Fibroblast of lung (primary cell): ENCODE data around the gene C12orf56. TPM values are rescaled to one million over a fixed set of nuclear protein-coding genes. Genes with fewer than 3 reads are reported as not detected.

Source experiments
- DNase-seq, 2 donors: peaks; one replicate each; pipeline versions ENCODE4 v3.0.0 to v3.0.0-alpha.2; 2010; ENCODE audit warnings: low read depth in 2 of 2
- H2AFZ ChIP-seq: 2 replicates; pipeline ENCODE4 v1.5.1; 2012; ENCODE audit warnings: low read length, control low read depth, inconsistent platforms
- H3K27ac ChIP-seq: 2 replicates; pipeline ENCODE4 v1.5.1; 2011; ENCODE audit warnings: low read length, control low read depth; ENCODE audit not compliant: insufficient read depth
- H3K27me3 ChIP-seq: 2 replicates; pipeline ENCODE4 v1.5.1; 2011; ENCODE audit warnings: mild to moderate bottlenecking, low read length; ENCODE audit not compliant: control insufficient read depth, insufficient read depth
- H3K36me3 ChIP-seq: 2 replicates; pipeline ENCODE4 v1.5.1; 2011; ENCODE audit warnings: low read length; ENCODE audit not compliant: control insufficient read depth, insufficient read depth
- H3K4me1 ChIP-seq: 2 replicates; pipeline ENCODE4 v1.5.1; 2011; ENCODE audit warnings: low read length; ENCODE audit not compliant: control insufficient read depth, insufficient read depth; ENCODE audit errors: extremely low read depth
- H3K4me2 ChIP-seq: 2 replicates; pipeline ENCODE4 v1.5.1; 2011; ENCODE audit warnings: low read length, control low read depth; ENCODE audit not compliant: insufficient read depth; ENCODE audit errors: extremely low read depth
- H3K4me3 ChIP-seq, 4 experiments: fragments of 200-600 bp in 1 of 4; sonication (generic) in 1 of 4; replicated peaks in 1 of 4; 2 replicates each; pipeline ENCODE4 v1.5.1; 2011 to 2016; ENCODE audit warnings: low read length in 4 of 4, low read depth in 3 of 4, mild to moderate bottlenecking in 3 of 4, control low read depth in 2 of 4, inconsistent platforms in 1 of 4, mixed read lengths in 1 of 4; ENCODE audit not compliant: insufficient read depth in 1 of 4; ENCODE audit errors: control extremely low read depth in 1 of 4
- H3K79me2 ChIP-seq: 2 replicates; pipeline ENCODE4 v1.5.1; 2012; ENCODE audit warnings: mild to moderate bottlenecking, low read length, inconsistent platforms; ENCODE audit not compliant: control insufficient read depth, insufficient read depth
- H3K9ac ChIP-seq: 2 replicates; pipeline ENCODE4 v1.5.1; 2011; ENCODE audit warnings: mild to moderate bottlenecking, low read length, control low read depth; ENCODE audit not compliant: insufficient read depth
- H3K9me3 ChIP-seq: 2 replicates; pipeline ENCODE4 v1.5.1; 2012; ENCODE audit warnings: low read depth, low read length; ENCODE audit not compliant: control insufficient read depth, insufficient read depth
- H4K20me1 ChIP-seq: 2 replicates; pipeline ENCODE4 v1.5.1; 2011; ENCODE audit warnings: low read length; ENCODE audit not compliant: control insufficient read depth, insufficient read depth; ENCODE audit errors: extremely low read depth
- EZH2 ChIP-seq: IDR thresholded peaks from 2 replicates; pipeline ENCODE4 v1.5.1; 2012; ENCODE audit warnings: low read length, control low read depth, mild to moderate bottlenecking; ENCODE audit errors: missing control alignments
- polyA plus RNA-seq, 2 donors: library from polyadenylated mRNA; depleted of rRNA in 1 of 2; stranded (reverse) in 1 of 2; unstranded in 1 of 2; fragments of >200 nt; gene quantifications; 2 replicates each; pipeline ENCODE4 v1.2.1, GENCODE V29; 2011 to 2012; ENCODE audit warnings: missing spikeins in 1 of 2
- total RNA-seq: library from RNA; depleted of rRNA; stranded (reverse); fragments of >200 nt; gene quantifications from 2 replicates; pipeline ENCODE4 v1.2.1, GENCODE V29; 2014
- TF ChIP-seq, protein P1 (sequence below), 2 donors: IDR thresholded peaks in 1 of 2; conservative IDR thresholded peaks in 1 of 2; 1 replicate in 1 of 2; 2 replicates in 1 of 2; pipeline ENCODE4 v1.5.1; 2011 to 2012; ENCODE audit warnings: low read length in 2 of 2, control low read depth in 1 of 2, inconsistent platforms in 1 of 2, low read depth in 1 of 2, mild to moderate bottlenecking in 1 of 2

C12orf56 gene
- total and polyA plus RNA-seq, 2 donors (not counting 1 experiment from before 2014, with no cell fraction given) = 0.10 to 1.5 TPM

GRCh38 chr12:64216239-64216638, 174.3 kb downstream of the C12orf56 start:
- Histone ChIP-seq H3K4me3 (no peak overlapping the region), H3K4me2 (no peak overlapping the region), H3K27ac (no peak overlapping the region), H3K9me3 (no peaks in the 10 kb centered on the region), H3K4me1 (no peaks in the 10 kb centered on the region), H4K20me1 (no peaks in the 10 kb centered on the region), H2AFZ (no peak overlapping the region), H3K27me3 (no peaks in the 10 kb centered on the region), H3K9ac (no peak overlapping the region), H3K79me2 (no peaks in the 10 kb centered on the region), H3K36me3 (no peaks in the 10 kb centered on the region)
- DNase-seq = no peak
- TF ChIP-seq EZH2 = no peak
- TF ChIP-seq, protein P1, sequence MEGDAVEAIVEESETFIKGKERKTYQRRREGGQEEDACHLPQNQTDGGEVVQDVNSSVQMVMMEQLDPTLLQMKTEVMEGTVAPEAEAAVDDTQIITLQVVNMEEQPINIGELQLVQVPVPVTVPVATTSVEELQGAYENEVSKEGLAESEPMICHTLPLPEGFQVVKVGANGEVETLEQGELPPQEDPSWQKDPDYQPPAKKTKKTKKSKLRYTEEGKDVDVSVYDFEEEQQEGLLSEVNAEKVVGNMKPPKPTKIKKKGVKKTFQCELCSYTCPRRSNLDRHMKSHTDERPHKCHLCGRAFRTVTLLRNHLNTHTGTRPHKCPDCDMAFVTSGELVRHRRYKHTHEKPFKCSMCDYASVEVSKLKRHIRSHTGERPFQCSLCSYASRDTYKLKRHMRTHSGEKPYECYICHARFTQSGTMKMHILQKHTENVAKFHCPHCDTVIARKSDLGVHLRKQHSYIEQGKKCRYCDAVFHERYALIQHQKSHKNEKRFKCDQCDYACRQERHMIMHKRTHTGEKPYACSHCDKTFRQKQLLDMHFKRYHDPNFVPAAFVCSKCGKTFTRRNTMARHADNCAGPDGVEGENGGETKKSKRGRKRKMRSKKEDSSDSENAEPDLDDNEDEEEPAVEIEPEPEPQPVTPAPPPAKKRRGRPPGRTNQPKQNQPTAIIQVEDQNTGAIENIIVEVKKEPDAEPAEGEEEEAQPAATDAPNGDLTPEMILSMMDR (conservative IDR thresholded peaks at IDR 0.05 in 1 of 2, IDR thresholded peaks at IDR 0.05 in 1 of 2; ENCODE audit: low read depth in 1 of 2, low read length in 2 of 2) = no peak

Other genes with a start within 250 kb of the C12orf56 start
- 8.5 and 9.7 TPM in 2 replicates for gene KICS2, start 168.5 kb downstream of the C12orf56 start, total RNA-seq
- gene KICS2, start 168.5 kb downstream of the C12orf56 start, polyA plus RNA-seq = 3.2 and 4.2 TPM in 2 replicates
- gene XPOT, start 13.6 kb upstream of the C12orf56 start, total RNA-seq = 203 and 205 TPM in 2 replicates
- 67.0 and 92.6 TPM in 2 replicates for gene XPOT, start 13.6 kb upstream of the C12orf56 start, polyA plus RNA-seq
- gene TBK1, start 61.4 kb upstream of the C12orf56 start, total RNA-seq = 35.4 and 42.9 TPM in 2 replicates
- 20.0 and 26.5 TPM in 2 replicates for gene TBK1, start 61.4 kb upstream of the C12orf56 start, polyA plus RNA-seq
- 37.7 and 40.3 TPM in 2 replicates for gene RASSF3, start 219.7 kb upstream of the C12orf56 start, total RNA-seq
- gene RASSF3, start 219.7 kb upstream of the C12orf56 start, polyA plus RNA-seq = 36.3 and 45.9 TPM in 2 replicates